ENCODE data around the gene MCUB.

MCUB gene

DNA sequence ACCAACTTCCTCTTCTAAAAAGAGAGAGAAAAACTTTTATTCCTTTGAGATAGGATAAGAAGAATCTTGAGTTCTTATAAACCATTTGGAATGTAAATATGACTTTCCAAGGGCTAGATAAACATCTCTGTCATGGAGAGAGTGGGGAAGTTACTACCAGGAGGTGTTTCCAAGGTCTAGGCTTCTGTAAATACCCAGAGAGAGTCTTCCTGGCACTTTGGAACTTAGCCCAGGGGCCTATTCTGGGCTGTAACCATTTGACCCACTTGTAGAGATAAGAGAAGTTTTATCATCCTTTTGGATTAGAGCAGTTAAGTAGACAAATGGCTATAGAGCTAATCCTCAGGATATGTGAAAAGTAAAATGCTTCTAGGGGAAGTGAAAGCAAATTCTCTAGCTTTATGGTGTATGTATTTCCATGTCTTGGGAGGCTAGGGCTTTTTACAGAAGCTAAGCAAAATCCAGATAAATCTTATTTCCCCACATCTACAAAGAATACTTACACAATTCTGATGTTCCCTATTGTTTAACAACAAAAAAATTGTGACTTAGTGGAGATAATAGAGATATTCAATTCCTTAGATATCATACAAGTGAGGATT is 51.1 kb downstream of the MCUB start:
- H3K4me3 ChIP-seq (ENCODE audit: low read depth, low read length) = no peak overlapping the region
- TF ChIP-seq, protein P1, sequence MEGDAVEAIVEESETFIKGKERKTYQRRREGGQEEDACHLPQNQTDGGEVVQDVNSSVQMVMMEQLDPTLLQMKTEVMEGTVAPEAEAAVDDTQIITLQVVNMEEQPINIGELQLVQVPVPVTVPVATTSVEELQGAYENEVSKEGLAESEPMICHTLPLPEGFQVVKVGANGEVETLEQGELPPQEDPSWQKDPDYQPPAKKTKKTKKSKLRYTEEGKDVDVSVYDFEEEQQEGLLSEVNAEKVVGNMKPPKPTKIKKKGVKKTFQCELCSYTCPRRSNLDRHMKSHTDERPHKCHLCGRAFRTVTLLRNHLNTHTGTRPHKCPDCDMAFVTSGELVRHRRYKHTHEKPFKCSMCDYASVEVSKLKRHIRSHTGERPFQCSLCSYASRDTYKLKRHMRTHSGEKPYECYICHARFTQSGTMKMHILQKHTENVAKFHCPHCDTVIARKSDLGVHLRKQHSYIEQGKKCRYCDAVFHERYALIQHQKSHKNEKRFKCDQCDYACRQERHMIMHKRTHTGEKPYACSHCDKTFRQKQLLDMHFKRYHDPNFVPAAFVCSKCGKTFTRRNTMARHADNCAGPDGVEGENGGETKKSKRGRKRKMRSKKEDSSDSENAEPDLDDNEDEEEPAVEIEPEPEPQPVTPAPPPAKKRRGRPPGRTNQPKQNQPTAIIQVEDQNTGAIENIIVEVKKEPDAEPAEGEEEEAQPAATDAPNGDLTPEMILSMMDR (IDR thresholded peaks at IDR 0.05; ENCODE audit: borderline replicate concordance, insufficient read depth, low read depth, low read length) = no peak

DNA sequence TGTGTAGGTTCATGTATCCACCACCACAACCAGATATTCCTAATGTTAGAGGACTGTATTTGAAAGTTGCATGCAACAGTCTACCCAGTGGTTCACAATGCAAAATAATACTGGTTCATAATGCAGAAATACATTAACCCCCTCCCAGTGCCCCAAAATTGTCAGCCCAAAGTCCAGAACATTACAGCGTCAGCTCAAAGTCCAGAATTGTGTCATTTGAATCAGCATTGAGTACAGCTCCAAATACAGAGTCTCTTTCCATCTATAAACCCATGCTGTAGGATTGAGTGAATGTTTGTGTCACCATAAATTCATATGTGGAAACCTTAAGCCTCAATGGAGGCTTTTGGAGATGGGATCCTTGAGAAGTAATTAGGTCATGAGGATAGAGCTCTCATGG is 54.0 kb downstream of the MCUB start:
- TF ChIP-seq, protein P1 (IDR thresholded peaks at IDR 0.05; ENCODE audit: borderline replicate concordance, insufficient read depth, low read depth, low read length) = no peak
- H3K4me3 ChIP-seq (ENCODE audit: low read depth, low read length) = no peak overlapping the region

GRCh38 chr4:109614466-109614865 is 54.4 kb downstream of the MCUB start:
- TF ChIP-seq, protein P1 (IDR thresholded peaks at IDR 0.05; ENCODE audit: borderline replicate concordance, insufficient read depth, low read depth, low read length) = no peak
- H3K4me3 ChIP-seq (ENCODE audit: low read depth, low read length) = no peak overlapping the region

GRCh38 chr4:109615742-109616141 is 55.7 kb downstream of the MCUB start:
- H3K4me3 ChIP-seq (ENCODE audit: low read depth, low read length) = no peak overlapping the region
- TF ChIP-seq, protein P1 (IDR thresholded peaks at IDR 0.05; ENCODE audit: borderline replicate concordance, insufficient read depth, low read depth, low read length) = no peak

DNA sequence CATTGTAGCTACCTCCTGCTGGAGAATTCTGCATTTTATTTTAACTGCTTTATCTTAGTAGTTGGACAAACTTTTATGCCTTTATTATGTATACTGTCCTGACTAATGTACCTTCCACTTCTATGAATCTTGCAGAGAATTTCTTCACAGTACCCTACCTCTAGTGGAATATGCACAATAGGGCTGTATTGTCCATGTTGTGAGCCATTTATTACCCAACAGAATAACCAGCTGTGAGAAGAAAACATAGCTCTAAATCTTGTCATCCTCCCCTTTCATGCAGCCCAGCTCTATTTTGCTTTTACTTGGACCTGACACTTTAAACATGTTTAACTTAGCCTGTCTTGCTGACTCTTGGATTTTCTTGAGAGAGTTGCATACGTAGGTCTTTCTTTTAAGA is 56.2 kb downstream of the MCUB start:
- H3K4me3 ChIP-seq (ENCODE audit: low read depth, low read length) = no peak overlapping the region
- TF ChIP-seq, protein P1 (IDR thresholded peaks at IDR 0.05; ENCODE audit: borderline replicate concordance, insufficient read depth, low read depth, low read length) = no peak

GRCh38 chr4:109622626-109623025 is 62.6 kb downstream of the MCUB start:
- H3K4me3 ChIP-seq (ENCODE audit: low read depth, low read length) = no peak overlapping the region
- TF ChIP-seq, protein P1 (IDR thresholded peaks at IDR 0.05; ENCODE audit: borderline replicate concordance, insufficient read depth, low read depth, low read length) = no peak

- TF ChIP-seq, protein P1 (IDR thresholded peaks at IDR 0.05; ENCODE audit: borderline replicate concordance, insufficient read depth, low read depth, low read length) = no peak
- no peak overlapping the region for H3K4me3 ChIP-seq (ENCODE audit: low read depth, low read length)
Observed at GRCh38 chr4:109624536-109624935, 64.5 kb downstream of the MCUB start.

All from GM12875 (cell line).